ENCODE data around the gene PDLIM7.

The PDLIM7 gene

DNA sequence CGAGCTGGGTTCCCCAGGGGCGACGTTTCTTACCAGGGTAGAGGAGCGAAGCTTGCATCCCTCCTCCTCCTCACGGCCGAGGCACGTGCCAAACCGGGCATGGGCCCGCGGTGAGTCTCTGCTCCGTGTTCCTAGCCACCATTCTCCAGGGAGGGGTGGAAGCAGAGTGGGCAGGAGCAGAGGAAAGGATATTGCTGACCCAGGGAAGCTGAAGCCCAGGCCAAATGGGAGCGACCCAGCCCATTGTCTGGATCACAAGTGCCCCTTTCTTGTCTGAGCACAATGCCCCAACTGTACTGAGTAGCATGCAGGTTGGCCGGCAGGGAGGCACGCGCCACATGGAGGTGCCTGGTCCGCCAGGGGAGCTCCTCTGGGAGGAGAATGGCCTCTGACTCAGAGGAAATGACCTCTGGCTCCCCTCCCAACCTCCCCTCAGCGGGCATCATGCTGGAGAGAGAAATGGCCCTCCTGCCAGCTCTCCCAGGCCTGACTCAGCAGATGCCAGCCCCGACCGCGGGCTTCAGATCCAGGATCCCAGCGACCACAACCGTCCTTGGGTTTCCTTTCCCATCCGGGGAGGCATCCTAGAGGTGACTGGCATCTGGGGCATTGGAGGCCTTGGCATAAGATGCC lies 49.7 kb downstream of the PDLIM7 start:
- Histone ChIP-seq H2BK120ac (ENCODE audit: low read depth, low read length) (no peak overlapping the region), H3K14ac (ENCODE audit: low read length in 2 of 2) (peak overlapping the region in 1 of 2 experiments; percentile 94), H3K79me1 (replicated peaks; ENCODE audit: low read length, poor library complexity, severe bottlenecking) (peaks cover 11% of the 10 kb centered on the region), H3K27ac (ENCODE audit: low read length, poor library complexity, severe bottlenecking) (peak overlapping the region; percentile 81), H3K23ac (ENCODE audit: low read length in 2 of 2) (no peak overlapping the region), H3K9me3 (ENCODE audit: control insufficient read depth, low read length) (no peaks in the 10 kb centered on the region), H3K4me1 (ENCODE audit: control insufficient read depth, insufficient read depth, low read depth, low read length) (peaks cover 31% of the 10 kb centered on the region), H4K8ac (ENCODE audit: low read length) (peak overlapping the region; percentile 73), H3K4me2 (ENCODE audit: low read length, poor library complexity, severe bottlenecking) (peak overlapping the region; percentile 62), H3K27me3 (ENCODE audit: control insufficient read depth in 1 of 2, insufficient read depth in 1 of 2, low read length in 2 of 2) (peaks cover 0 to 10% of the 10 kb centered on the region in 2 experiments), H3K9ac (ENCODE audit: low read length) (peak overlapping the region; percentile 47), H2AFZ (ENCODE audit: low read depth, low read length) (no peak overlapping the region), H2BK15ac (ENCODE audit: low read depth, poor library complexity, severe bottlenecking) (peak overlapping the region; percentile 52), H2BK12ac (ENCODE audit: low read length in 2 of 2) (peak overlapping the region in 1 of 2 experiments; percentile 37), H4K91ac (ENCODE audit: low read length) (peak overlapping the region; percentile 15), H3K18ac (ENCODE audit: low read depth in 1 of 2, low read length in 2 of 2) (peak overlapping the region; percentile 71 to 88), H3K36me3 (ENCODE audit: control insufficient read depth in 1 of 2, insufficient read depth in 2 of 2, low read depth in 1 of 2, low read length in 2 of 2) (peaks cover 0 to 32% of the 10 kb centered on the region in 2 experiments), H3K4ac (ENCODE audit: low read depth in 1 of 2, low read length in 2 of 2) (peak overlapping the region in 1 of 2 experiments; percentile 52), H3K4me3 (ENCODE audit: insufficient read depth in 1 of 2, low read depth in 1 of 2, low read length in 2 of 2) (peak overlapping the region; percentile 66 to 88), H2BK5ac (ENCODE audit: low read depth, low read length, poor library complexity, severe bottlenecking) (no peak overlapping the region), H2AK5ac (ENCODE audit: low read length, severe bottlenecking) (peak overlapping the region; percentile 67)
- 4% methylated on average over 19 of the region's 23 CpGs for WGBS
- peak; percentile 74 for DNase-seq

DNA sequence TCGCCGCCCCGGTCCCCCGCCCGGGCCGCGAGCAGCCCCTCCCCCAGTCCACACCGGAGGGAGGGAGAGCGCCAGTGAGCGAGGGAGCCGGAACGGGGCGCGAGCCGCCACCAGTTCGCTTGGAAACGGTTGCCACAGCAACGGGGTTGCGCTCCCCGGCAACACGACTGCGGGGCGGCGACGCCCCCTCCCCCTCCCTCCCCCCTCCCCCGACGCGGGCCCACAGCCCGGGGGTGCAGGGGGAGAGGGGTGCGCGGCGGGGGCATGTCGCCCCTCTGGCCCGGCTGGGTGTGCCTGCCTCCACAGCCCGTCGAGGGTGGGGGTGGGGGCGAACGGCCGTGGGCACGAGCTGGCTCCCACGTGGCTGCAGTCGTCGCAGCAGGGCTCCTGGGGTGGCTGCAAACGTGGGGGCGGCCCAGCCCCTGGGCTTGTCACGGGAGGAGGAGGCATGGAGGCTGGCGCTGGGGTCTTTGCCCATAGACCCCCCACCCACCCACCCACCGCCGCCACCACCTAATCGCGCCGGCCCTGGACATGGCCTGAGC lies 50.3 kb downstream of the PDLIM7 start:
- H3K36me3 ChIP-seq (ENCODE audit: control insufficient read depth in 1 of 2, insufficient read depth in 2 of 2, low read depth in 1 of 2, low read length in 2 of 2): peaks cover 4 to 33% of the 10 kb centered on the region in 2 experiments
- no peak overlapping the region for H2BK15ac ChIP-seq (ENCODE audit: low read depth, poor library complexity, severe bottlenecking)
- DNase-seq: peak; percentile 57
- H3K9ac ChIP-seq (ENCODE audit: low read length): peak overlapping the region; percentile 71
- H3K4me1 ChIP-seq (ENCODE audit: control insufficient read depth, insufficient read depth, low read depth, low read length): peaks cover 31% of the 10 kb centered on the region
- peak overlapping the region in 1 of 2 experiments; percentile 76 for H3K14ac ChIP-seq (ENCODE audit: low read length in 2 of 2)
- peak overlapping the region; percentile 82 for H3K4me2 ChIP-seq (ENCODE audit: low read length, poor library complexity, severe bottlenecking)
- H2BK120ac ChIP-seq (ENCODE audit: low read depth, low read length): peak overlapping the region; percentile 11
- WGBS: 0% methylated on average over 8 of the region's 52 CpGs
- H2BK5ac ChIP-seq (ENCODE audit: low read depth, low read length, poor library complexity, severe bottlenecking): no peak overlapping the region
- peaks cover 7% of the 10 kb centered on the region for H3K79me1 ChIP-seq (replicated peaks; ENCODE audit: low read length, poor library complexity, severe bottlenecking)
- H2AK5ac ChIP-seq (ENCODE audit: low read length, severe bottlenecking): no peak overlapping the region
- peaks cover 0 to 10% of the 10 kb centered on the region in 2 experiments for H3K27me3 ChIP-seq (ENCODE audit: control insufficient read depth in 1 of 2, insufficient read depth in 1 of 2, low read length in 2 of 2)
- H3K4me3 ChIP-seq (ENCODE audit: insufficient read depth in 1 of 2, low read depth in 1 of 2, low read length in 2 of 2): peak overlapping the region; percentile 80 to 88
- no peaks in the 10 kb centered on the region for H3K9me3 ChIP-seq (ENCODE audit: control insufficient read depth, low read length)
- no peak overlapping the region for H3K23ac ChIP-seq (ENCODE audit: low read length in 2 of 2)
- H3K18ac ChIP-seq (ENCODE audit: low read depth in 1 of 2, low read length in 2 of 2): peak overlapping the region; percentile 78 to 88
- H4K91ac ChIP-seq (ENCODE audit: low read length): peak overlapping the region; percentile 79
- H3K27ac ChIP-seq (ENCODE audit: low read length, poor library complexity, severe bottlenecking): peak overlapping the region; percentile 81
- peak overlapping the region; percentile 56 for H2AFZ ChIP-seq (ENCODE audit: low read depth, low read length)
- H3K4ac ChIP-seq (ENCODE audit: low read depth in 1 of 2, low read length in 2 of 2): peak overlapping the region in 1 of 2 experiments; percentile 36
- H2BK12ac ChIP-seq (ENCODE audit: low read length in 2 of 2): peak overlapping the region in 1 of 2 experiments; percentile 75
- H4K8ac ChIP-seq (ENCODE audit: low read length): peak overlapping the region; percentile 83

DNA sequence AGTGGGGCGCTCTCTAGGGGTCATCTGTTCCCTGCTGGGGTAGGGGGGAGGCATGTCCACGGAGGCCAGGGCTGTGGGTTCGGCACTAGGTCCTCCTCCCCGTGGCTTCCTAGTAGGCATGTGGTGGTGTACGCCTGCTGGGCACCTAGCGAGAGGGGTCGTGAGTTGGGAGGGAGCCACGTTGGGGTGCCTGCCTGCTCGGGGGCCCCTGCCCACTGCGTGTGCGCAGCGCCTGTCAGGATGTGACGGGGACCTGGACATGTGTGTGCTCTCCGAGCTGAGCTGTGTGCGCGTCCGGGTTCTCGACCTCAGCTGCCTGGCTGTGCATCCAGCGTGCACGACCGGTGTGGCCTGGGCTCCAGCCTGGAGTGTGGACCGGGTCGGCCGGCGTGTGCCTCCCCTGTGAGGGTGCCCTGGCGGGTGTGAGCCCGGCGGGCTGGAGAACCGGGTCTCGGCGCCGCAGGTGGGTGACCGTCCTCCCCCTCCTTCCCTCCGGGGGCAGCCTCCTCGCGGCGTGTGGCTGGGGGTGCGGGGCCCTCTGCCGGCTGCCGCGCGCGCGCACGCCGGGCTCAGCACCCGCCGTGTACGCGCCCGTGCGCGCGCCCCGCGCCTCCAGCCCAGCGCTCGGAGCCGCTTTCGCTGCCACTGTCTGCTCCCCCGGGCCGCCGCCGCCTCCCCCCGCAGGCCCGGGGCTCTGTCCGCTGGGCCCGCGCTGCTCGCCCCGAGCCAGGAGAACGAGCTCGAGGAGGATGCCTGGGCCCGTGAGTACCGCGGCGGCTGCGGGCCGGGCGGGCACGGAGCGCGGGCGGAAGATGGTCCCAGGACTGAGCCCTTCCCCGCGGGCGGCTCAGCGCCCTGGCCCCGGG lies 51.0 kb downstream of the PDLIM7 start, which contains the start of gene PRR7:
PRR7 (plus strand) TSS at position 615 of the 866 bp plus-strand sequence. CDS start 8,254 bp downstream, outside the sequence.
- H3K18ac ChIP-seq (ENCODE audit: low read depth in 1 of 2, low read length in 2 of 2): peak within 1 kb of the TSS; percentile 78 to 88
- H2BK15ac ChIP-seq (ENCODE audit: low read depth, poor library complexity, severe bottlenecking): peak within 1 kb of the TSS; percentile 52
- peak within 1 kb of the TSS; percentile 79 for H4K91ac ChIP-seq (ENCODE audit: low read length)
- H3K4ac ChIP-seq (ENCODE audit: low read depth in 1 of 2, low read length in 2 of 2): peak within 1 kb of the TSS; percentile 52
- peak within 1 kb of the TSS; percentile 92 for H4K8ac ChIP-seq (ENCODE audit: low read length)
- peaks cover 31% of the 10 kb centered on the region for H3K4me1 ChIP-seq (ENCODE audit: control insufficient read depth, insufficient read depth, low read depth, low read length)
- H2BK12ac ChIP-seq (ENCODE audit: low read length in 2 of 2): peak within 1 kb of the TSS in 1 of 2 experiments; percentile 75
- H3K9ac ChIP-seq (ENCODE audit: low read length): peak within 1 kb of the TSS; percentile 71
- no peak within 1 kb of the TSS for H2BK5ac ChIP-seq (ENCODE audit: low read depth, low read length, poor library complexity, severe bottlenecking)
- peak within 1 kb of the TSS; percentile 81 for H3K27ac ChIP-seq (ENCODE audit: low read length, poor library complexity, severe bottlenecking)
- H3K36me3 ChIP-seq (ENCODE audit: control insufficient read depth in 1 of 2, insufficient read depth in 2 of 2, low read depth in 1 of 2, low read length in 2 of 2): peaks cover 10 to 40% of the 10 kb centered on the region in 2 experiments
- peaks cover 7% of the 10 kb centered on the region for H3K79me1 ChIP-seq (replicated peaks; ENCODE audit: low read length, poor library complexity, severe bottlenecking)
- H2AK5ac ChIP-seq (ENCODE audit: low read length, severe bottlenecking): peak within 1 kb of the TSS; percentile 67
- peak within 1 kb of the TSS; percentile 80 for H2AFZ ChIP-seq (ENCODE audit: low read depth, low read length)
- peak within 1 kb of the TSS; percentile 82 for H3K4me2 ChIP-seq (ENCODE audit: low read length, poor library complexity, severe bottlenecking)
- no peak within 1 kb of the TSS for H3K23ac ChIP-seq (ENCODE audit: low read length in 2 of 2)
- H3K9me3 ChIP-seq (ENCODE audit: control insufficient read depth, low read length): no peaks in the 10 kb centered on the region
- peak within 1 kb of the TSS; percentile 80 to 88 for H3K4me3 ChIP-seq (ENCODE audit: insufficient read depth in 1 of 2, low read depth in 1 of 2, low read length in 2 of 2)
- peak; percentile 67 for DNase-seq
- peak within 1 kb of the TSS in 1 of 2 experiments; percentile 96 for H3K14ac ChIP-seq (ENCODE audit: low read length in 2 of 2)
- WGBS: 10% methylated on average over 40 of the region's 89 CpGs
- H2BK120ac ChIP-seq (ENCODE audit: low read depth, low read length): peak within 1 kb of the TSS; percentile 46
- peaks cover 0 to 10% of the 10 kb centered on the region in 2 experiments for H3K27me3 ChIP-seq (ENCODE audit: control insufficient read depth in 1 of 2, insufficient read depth in 1 of 2, low read length in 2 of 2)

Measured in mesenchymal stem cell (in vitro differentiated cells and primary cell).